ENCODE data around the gene C4orf50.

- no peak for TF ChIP-seq CBFB (IDR thresholded peaks at IDR 0.05; ENCODE audit: low read depth)
- TF ChIP-seq ATF2 (IDR thresholded peaks at IDR 0.05; ENCODE audit: low read length) = no peak
- TF ChIP-seq CTCF (IDR thresholded peaks at IDR 0.05 in 2 of 3, conservative IDR thresholded peaks at IDR 0.05 in 1 of 3; ENCODE audit: control insufficient read depth in 2 of 3, extremely low read depth in 1 of 3, insufficient read depth in 1 of 3, low read depth in 3 of 3, low read length in 3 of 3) = no peak
- no peak for TF ChIP-seq SIX5 (IDR thresholded peaks at IDR 0.05; ENCODE audit: low read depth, low read length, severe bottlenecking)
- no peak for TF ChIP-seq ZNF274 (IDR thresholded peaks at IDR 0.05; ENCODE audit: insufficient read depth, insufficient read length)
Observed at GRCh38 chr4:5952286-5952974, 65.8 kb downstream of the C4orf50 start.

Data from GM12878 (cell line).